ENCODE measurements around the gene WIPI1.
"Not testable (repeated sequence)": the region's sequence is repeated elsewhere in the genome, so short reads cannot be mapped to it uniquely, and the experiment has no call there.

Gene WIPI1

GRCh38 chr17:68457168-68457538, at the start of gene WIPI1:
WIPI1 (minus strand) TSS chr17:68457496; CDS start chr17:68457421, 75 bp downstream.
- Mint-ChIP-seq H3K36me3 (no peaks in the 10 kb centered on the region), H3K27ac (peak within 1 kb of the TSS; percentile 77), H3K9me3 (no peaks in the 10 kb centered on the region), H3K27me3 (no peaks in the 10 kb centered on the region), H3K4me1 (peaks cover 20% of the 10 kb centered on the region), H3K4me3 (peak within 1 kb of the TSS; percentile 88)
- ATAC-seq, result peak; percentile 67

- no peaks in the 10 kb centered on the region for H3K36me3 Mint-ChIP-seq
- peaks cover 6% of the 10 kb centered on the region for H3K4me1 Mint-ChIP-seq
- no peak overlapping the region for H3K27ac Mint-ChIP-seq
- ATAC-seq, result no peak
- H3K27me3 Mint-ChIP-seq, result no peaks in the 10 kb centered on the region
- no peaks in the 10 kb centered on the region for H3K9me3 Mint-ChIP-seq
- H3K4me3 Mint-ChIP-seq, result no peak overlapping the region
These were observed 48.7 kb upstream of the WIPI1 start for GRCh38 chr17:68505951-68506350.

GRCh38 chr17:68501074-68501473, 43.8 kb upstream of the WIPI1 start:
- Mint-ChIP-seq H3K9me3 (no peaks in the 10 kb centered on the region), H3K27ac (no peak overlapping the region), H3K27me3 (no peaks in the 10 kb centered on the region), H3K4me3 (no peak overlapping the region), H3K4me1 (peaks cover 21% of the 10 kb centered on the region), H3K36me3 (no peaks in the 10 kb centered on the region)
- no peak for ATAC-seq

GRCh38 chr17:68499587-68499986, 42.3 kb upstream of the WIPI1 start:
- peak overlapping the region; percentile 92 for H3K27ac Mint-ChIP-seq
- no peaks in the 10 kb centered on the region for H3K27me3 Mint-ChIP-seq
- no peak overlapping the region for H3K4me3 Mint-ChIP-seq
- peaks cover 21% of the 10 kb centered on the region for H3K4me1 Mint-ChIP-seq
- no peak for ATAC-seq
- no peaks in the 10 kb centered on the region for H3K36me3 Mint-ChIP-seq
- H3K9me3 Mint-ChIP-seq, result no peaks in the 10 kb centered on the region

GRCh38 chr17:68498479-68499326, 41.4 kb upstream of the WIPI1 start:
- peak overlapping the region; percentile 92 for H3K27ac Mint-ChIP-seq
- H3K4me1 Mint-ChIP-seq, result peaks cover 21% of the 10 kb centered on the region
- H3K36me3 Mint-ChIP-seq, result no peaks in the 10 kb centered on the region
- no peaks in the 10 kb centered on the region for H3K27me3 Mint-ChIP-seq
- H3K4me3 Mint-ChIP-seq, result peak overlapping the region; percentile 47
- peak; percentile 40 for ATAC-seq
- H3K9me3 Mint-ChIP-seq, result no peaks in the 10 kb centered on the region

GRCh38 chr17:68497885-68498319, 40.6 kb upstream of the WIPI1 start:
- H3K4me1 Mint-ChIP-seq, result peaks cover 21% of the 10 kb centered on the region
- H3K36me3 Mint-ChIP-seq, result no peaks in the 10 kb centered on the region
- no peaks in the 10 kb centered on the region for H3K27me3 Mint-ChIP-seq
- peak overlapping the region; percentile 92 for H3K27ac Mint-ChIP-seq
- no peaks in the 10 kb centered on the region for H3K9me3 Mint-ChIP-seq
- peak overlapping the region; percentile 47 for H3K4me3 Mint-ChIP-seq
- peak; percentile 93 for ATAC-seq

GRCh38 chr17:68495081-68495480, 37.8 kb upstream of the WIPI1 start:
- peaks cover 3% of the 10 kb centered on the region for H3K9me3 Mint-ChIP-seq
- H3K27me3 Mint-ChIP-seq, result no peaks in the 10 kb centered on the region
- H3K27ac Mint-ChIP-seq, result peak overlapping the region; percentile 2
- no peak for ATAC-seq
- no peaks in the 10 kb centered on the region for H3K36me3 Mint-ChIP-seq
- H3K4me1 Mint-ChIP-seq, result peaks cover 43% of the 10 kb centered on the region
- H3K4me3 Mint-ChIP-seq, result no peak overlapping the region

GRCh38 chr17:68492394-68493054, 35.2 kb upstream of the WIPI1 start:
- not testable (repeated sequence) for ATAC-seq, H3K4me3 Mint-ChIP-seq, H3K36me3 Mint-ChIP-seq, H3K27me3 Mint-ChIP-seq, H3K9me3 Mint-ChIP-seq
- peak overlapping the region; percentile 29 for H3K27ac Mint-ChIP-seq
- H3K4me1 Mint-ChIP-seq, result peaks cover 34% of the 10 kb centered on the region

- H3K9me3 Mint-ChIP-seq, result peaks cover 3% of the 10 kb centered on the region
- H3K27ac Mint-ChIP-seq, result peak overlapping the region; percentile 29
- H3K27me3 Mint-ChIP-seq, result peaks cover 2% of the 10 kb centered on the region
- no peak overlapping the region for H3K4me3 Mint-ChIP-seq
- peak; percentile 86 for ATAC-seq
- no peaks in the 10 kb centered on the region for H3K36me3 Mint-ChIP-seq
- peaks cover 36% of the 10 kb centered on the region for H3K4me1 Mint-ChIP-seq
These were observed 34.3 kb upstream of the WIPI1 start for GRCh38 chr17:68491381-68492231.

GRCh38 chr17:68489919-68490318, 32.6 kb upstream of the WIPI1 start:
- no peaks in the 10 kb centered on the region for H3K36me3 Mint-ChIP-seq
- no peak overlapping the region for H3K4me3 Mint-ChIP-seq
- H3K9me3 Mint-ChIP-seq, result peaks cover 3% of the 10 kb centered on the region
- H3K4me1 Mint-ChIP-seq, result peaks cover 43% of the 10 kb centered on the region
- H3K27ac Mint-ChIP-seq, result peak overlapping the region; percentile 29
- no peak for ATAC-seq
- H3K27me3 Mint-ChIP-seq, result peaks cover 8% of the 10 kb centered on the region

GRCh38 chr17:68484458-68484857, 27.2 kb upstream of the WIPI1 start:
- H3K4me3 Mint-ChIP-seq, result no peak overlapping the region

GRCh38 chr17:68482576-68483041, 25.3 kb upstream of the WIPI1 start:
- H3K36me3 Mint-ChIP-seq, result peaks cover 6% of the 10 kb centered on the region
- H3K9me3 Mint-ChIP-seq, result peaks cover 2% of the 10 kb centered on the region
- no peak overlapping the region for H3K27ac Mint-ChIP-seq
- H3K27me3 Mint-ChIP-seq, result peaks cover 8% of the 10 kb centered on the region
- H3K4me1 Mint-ChIP-seq, result peaks cover 12% of the 10 kb centered on the region
- ATAC-seq, result no peak
- H3K4me3 Mint-ChIP-seq, result no peak overlapping the region

More at GRCh38 chr17:68484458-68484857, 27.2 kb upstream of the WIPI1 start:
- H3K4me1 Mint-ChIP-seq, result peaks cover 20% of the 10 kb centered on the region
- H3K9me3 Mint-ChIP-seq, result no peaks in the 10 kb centered on the region
- peaks cover 8% of the 10 kb centered on the region for H3K27me3 Mint-ChIP-seq
- H3K36me3 Mint-ChIP-seq, result peaks cover 3% of the 10 kb centered on the region
- H3K27ac Mint-ChIP-seq, result no peak overlapping the region
- ATAC-seq, result no peak

- no peak for ATAC-seq
- peaks cover 14% of the 10 kb centered on the region for H3K27me3 Mint-ChIP-seq
- no peak overlapping the region for H3K27ac Mint-ChIP-seq
These were observed 23.6 kb upstream of the WIPI1 start for GRCh38 chr17:68480885-68481284.

GRCh38 chr17:68470961-68471360, 13.7 kb upstream of the WIPI1 start:
- H3K27ac Mint-ChIP-seq, result no peak overlapping the region
- H3K36me3 Mint-ChIP-seq, result no peaks in the 10 kb centered on the region
- no peaks in the 10 kb centered on the region for H3K9me3 Mint-ChIP-seq
- peaks cover 8% of the 10 kb centered on the region for H3K27me3 Mint-ChIP-seq
- peaks cover 4% of the 10 kb centered on the region for H3K4me1 Mint-ChIP-seq
- no peak overlapping the region for H3K4me3 Mint-ChIP-seq
- no peak for ATAC-seq

More at GRCh38 chr17:68480885-68481284, 23.6 kb upstream of the WIPI1 start:
- no peaks in the 10 kb centered on the region for H3K4me1 Mint-ChIP-seq
- peaks cover 6% of the 10 kb centered on the region for H3K36me3 Mint-ChIP-seq
- H3K9me3 Mint-ChIP-seq, result peaks cover 2% of the 10 kb centered on the region
- no peak overlapping the region for H3K4me3 Mint-ChIP-seq

- no peak for ATAC-seq
- Mint-ChIP-seq H3K9me3 (no peaks in the 10 kb centered on the region), H3K4me1 (peaks cover 7% of the 10 kb centered on the region), H3K27me3 (peaks cover 8% of the 10 kb centered on the region), H3K36me3 (no peaks in the 10 kb centered on the region), H3K27ac (no peak overlapping the region), H3K4me3 (no peak overlapping the region)
These were observed 11.5 kb upstream of the WIPI1 start for GRCh38 chr17:68468788-68469187.
